Lung (tissue), 12 donors: ENCODE measurements around the gene RFX1. TPM values are rescaled to one million over a fixed set of nuclear protein-coding genes. Genes with fewer than 3 reads are reported as not detected.
A peak's percentile ranks its signal among the peaks of the same experiment; 100 is the strongest.
"Not testable (repeated sequence)": the region's sequence is repeated elsewhere in the genome, so short reads cannot be mapped to it uniquely, and the experiment has no call there.

Experiments
- ATAC-seq: fragments of 200-7000 bp; cut with Tn5 transposase; one replicate; pipeline ENCODE4 v1.9.1; 2020; ENCODE audit warnings: moderate number of reproducible peaks; ENCODE audit not compliant: insufficient read depth, low FRiP score
- DNase-seq, 3 donors: peaks; one replicate each; pipeline ENCODE4 v3.0.0-alpha.2; 2013 to 2017
- H3K27ac ChIP-seq, 2 donors: one replicate each; pipeline ENCODE4 v1.5.1; 2013; ENCODE audit warnings: mild to moderate bottlenecking in 2 of 2, moderate library complexity in 2 of 2, control low read depth in 1 of 2, inconsistent platforms in 1 of 2, low read depth in 1 of 2, low read length in 1 of 2
- H3K27me3 ChIP-seq, 3 donors: one replicate each; pipeline ENCODE4 v1.5.1; 2013; ENCODE audit warnings: low read length in 2 of 3; ENCODE audit not compliant: control insufficient read depth in 3 of 3, insufficient read depth in 3 of 3
- H3K36me3 ChIP-seq, 4 donors: one replicate each; pipeline ENCODE4 v1.5.1; 2013; ENCODE audit warnings: low read length in 4 of 4, mild to moderate bottlenecking in 1 of 4, moderate library complexity in 1 of 4; ENCODE audit not compliant: control insufficient read depth in 4 of 4, insufficient read depth in 4 of 4
- H3K4me1 ChIP-seq, 5 donors: one replicate each; pipeline ENCODE4 v1.5.1; 2013; ENCODE audit warnings: low read length in 5 of 5, mild to moderate bottlenecking in 2 of 5, moderate library complexity in 1 of 5; ENCODE audit not compliant: control insufficient read depth in 5 of 5, insufficient read depth in 5 of 5
- H3K4me3 ChIP-seq: one replicate; pipeline ENCODE4 v1.5.1; 2013; ENCODE audit warnings: mild to moderate bottlenecking, control low read depth, moderate library complexity
- H3K9ac ChIP-seq, 2 donors: one replicate each; pipeline ENCODE4 v1.5.1; 2013; ENCODE audit warnings: low read length in 2 of 2, control low read depth in 1 of 2; ENCODE audit not compliant: insufficient read depth in 1 of 2
- H3K9me3 ChIP-seq, 4 donors: one replicate each; pipeline ENCODE4 v1.5.1; 2013; ENCODE audit warnings: low read length in 3 of 4, mild to moderate bottlenecking in 1 of 4, moderate library complexity in 1 of 4; ENCODE audit not compliant: control insufficient read depth in 4 of 4, insufficient read depth in 3 of 4
- WGBS, 2 donors: extraction: QIAGEN DNeasy Blood & Tissue Kit; methylation state at CpG; one replicate each; pipeline ENCODE4 v1.1.7; 2013; 5-methylcytosine and 5-hydroxymethylcytosine counted together
- polyA plus RNA-seq, 2 donors: library from polyadenylated mRNA; stranded (reverse); fragments of 200-250 nt; gene quantifications; one replicate each; pipeline ENCODE4 v1.2.1, GENCODE V29; 2013
- total RNA-seq, 2 donors: library from RNA; depleted of rRNA in 1 of 2; stranded (reverse); fragments of >200 nt in 1 of 2; gene quantifications; one replicate each; pipeline ENCODE4 v1.2.1, GENCODE V29; 2014 to 2021
- TF ChIP-seq, protein P1 (sequence below): IDR thresholded peaks from 2 replicates; pipeline ENCODE4 v1.5.1; 2012; ENCODE audit warnings: mild to moderate bottlenecking; ENCODE audit errors: control extremely low read depth, extremely low read depth
- donor health status: control.
- donor health status: control.
- donor health status: Bipolar disorder and iron deficiency.
- donor health status: healthy.
- donor health status: DM: yes; HTN: yes; CAD: no.

Gene RFX1
- total and polyA plus RNA-seq, 4 donors = 5.7 to 18.6 (median 8.0) TPM

- no peak for DNase-seq
- Histone ChIP-seq H3K27ac (peak overlapping the region; percentile 60 to 96), H3K4me3 (peak overlapping the region; percentile 74), H3K4me1 (peaks cover 0 to 7% (median 0%) of the 10 kb centered on the region in 5 donors), H3K9me3 (no peaks in the 10 kb centered on the region), H3K9ac (peak overlapping the region in 1 of 2 donors; percentile 23), H3K27me3 (peaks cover 0 to 11% (median 7%) of the 10 kb centered on the region in 3 donors), H3K36me3 (no peaks in the 10 kb centered on the region)
- 20 to 21% methylated on average over 20 of the region's 20 CpGs for WGBS, 2 donors
- ATAC-seq = no peak
- TF ChIP-seq, protein P1, sequence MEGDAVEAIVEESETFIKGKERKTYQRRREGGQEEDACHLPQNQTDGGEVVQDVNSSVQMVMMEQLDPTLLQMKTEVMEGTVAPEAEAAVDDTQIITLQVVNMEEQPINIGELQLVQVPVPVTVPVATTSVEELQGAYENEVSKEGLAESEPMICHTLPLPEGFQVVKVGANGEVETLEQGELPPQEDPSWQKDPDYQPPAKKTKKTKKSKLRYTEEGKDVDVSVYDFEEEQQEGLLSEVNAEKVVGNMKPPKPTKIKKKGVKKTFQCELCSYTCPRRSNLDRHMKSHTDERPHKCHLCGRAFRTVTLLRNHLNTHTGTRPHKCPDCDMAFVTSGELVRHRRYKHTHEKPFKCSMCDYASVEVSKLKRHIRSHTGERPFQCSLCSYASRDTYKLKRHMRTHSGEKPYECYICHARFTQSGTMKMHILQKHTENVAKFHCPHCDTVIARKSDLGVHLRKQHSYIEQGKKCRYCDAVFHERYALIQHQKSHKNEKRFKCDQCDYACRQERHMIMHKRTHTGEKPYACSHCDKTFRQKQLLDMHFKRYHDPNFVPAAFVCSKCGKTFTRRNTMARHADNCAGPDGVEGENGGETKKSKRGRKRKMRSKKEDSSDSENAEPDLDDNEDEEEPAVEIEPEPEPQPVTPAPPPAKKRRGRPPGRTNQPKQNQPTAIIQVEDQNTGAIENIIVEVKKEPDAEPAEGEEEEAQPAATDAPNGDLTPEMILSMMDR = no peak
Observed at GRCh38 chr19:14030997-14031718, 25.0 kb upstream of the RFX1 start.

GRCh38 chr19:14028901-14029300 lies 22.8 kb upstream of the RFX1 start:
- no peak for ATAC-seq
- H3K4me3 ChIP-seq = no peak overlapping the region

GRCh38 chr19:14027856-14028450 lies 21.8 kb upstream of the RFX1 start, which contains the start of gene RLN3:
RLN3 (plus strand) TSS chr19:14028148; CDS start chr19:14028205, 57 bp downstream.
- WGBS, 2 donors = 66 to 72% methylated on average over 24 of the region's 24 CpGs
- Histone ChIP-seq H3K9me3 (no peaks in the 10 kb centered on the region), H3K9ac (no peak within 1 kb of the TSS), H3K4me3 (no peak within 1 kb of the TSS), H3K27me3 (peaks cover 0 to 11% (median 7%) of the 10 kb centered on the region in 3 donors), H3K27ac (no peak within 1 kb of the TSS), H3K36me3 (no peaks in the 10 kb centered on the region), H3K4me1 (peaks cover 0 to 7% (median 0%) of the 10 kb centered on the region in 5 donors)
- DNase-seq (no peak), ATAC-seq (no peak)
- TF ChIP-seq, protein P1 = no peak

More at GRCh38 chr19:14028901-14029300, 22.8 kb upstream of the RFX1 start:
- peaks cover 0 to 11% (median 7%) of the 10 kb centered on the region in 3 donors for H3K27me3 ChIP-seq
- H3K9ac ChIP-seq = no peak overlapping the region
- H3K36me3 ChIP-seq = no peaks in the 10 kb centered on the region
- H3K27ac ChIP-seq = no peak overlapping the region
- H3K9me3 ChIP-seq = no peaks in the 10 kb centered on the region
- peaks cover 0 to 7% (median 0%) of the 10 kb centered on the region in 5 donors for H3K4me1 ChIP-seq
- DNase-seq = no peak
- 83 to 84% methylated on average over 4 of the region's 4 CpGs for WGBS, 2 donors
- TF ChIP-seq, protein P1 = no peak

DNA sequence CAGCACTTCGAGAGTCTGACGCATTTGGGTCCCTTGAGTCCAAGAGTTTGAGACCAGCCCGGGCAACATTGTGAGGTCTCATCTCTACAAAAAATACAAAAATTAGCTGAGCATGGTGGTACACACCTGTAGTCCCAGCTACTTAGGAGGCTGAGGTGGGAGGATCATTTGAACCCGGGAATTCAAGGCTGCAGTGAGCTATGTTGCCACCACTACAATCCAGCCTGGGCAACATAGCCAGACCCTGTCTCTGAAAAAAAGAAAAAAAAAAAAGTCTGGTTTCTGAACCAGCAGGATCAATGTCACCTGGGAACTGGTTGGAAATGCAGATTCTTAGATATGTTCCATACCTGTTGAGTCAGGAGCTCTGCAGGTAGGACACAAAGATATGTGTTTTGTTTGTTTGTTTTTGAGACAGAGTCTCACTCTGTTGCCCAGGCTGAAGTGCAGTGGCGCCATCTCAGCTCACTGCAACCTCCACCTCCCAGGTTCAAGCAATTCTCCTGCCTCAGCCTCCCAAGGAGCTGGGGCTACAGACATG lies 20.6 kb upstream of the RFX1 start:
- H3K4me1 ChIP-seq, H3K9ac ChIP-seq, H3K27ac ChIP-seq, ATAC-seq, H3K36me3 ChIP-seq, DNase-seq, H3K4me3 ChIP-seq, H3K9me3 ChIP-seq: not testable (repeated sequence)
- H3K27me3 ChIP-seq = peaks cover 0 to 11% (median 7%) of the 10 kb centered on the region in 3 donors
- 94% methylated on average over 5 of the region's 5 CpGs for WGBS, 2 donors
